KMS-11 (cell line): ENCODE data around the gene TMEM17.

ENCODE experiments used
- H2AFZ ChIP-seq: fragments of 200-600 bp; sonication (generic); 2 replicates; pipeline ENCODE4 v1.6.1; 2016; ENCODE audit warnings: antibody characterized with exemption, mixed run types, low read depth
- H3K27ac ChIP-seq: fragments of 200-600 bp; sonication (generic); 2 replicates; pipeline ENCODE4 v1.6.1; 2016; ENCODE audit warnings: mild to moderate bottlenecking, mixed run types
- H3K27me3 ChIP-seq: fragments of 200-600 bp; sonication (generic); 2 replicates; pipeline ENCODE4 v1.6.1; 2017; ENCODE audit warnings: mild to moderate bottlenecking, low read depth, mixed run types, moderate library complexity; ENCODE audit not compliant: insufficient read depth
- H3K36me3 ChIP-seq: fragments of 200-600 bp; sonication (generic); 2 replicates; pipeline ENCODE4 v1.6.1; 2017; ENCODE audit warnings: mild to moderate bottlenecking, mixed run types; ENCODE audit not compliant: insufficient read depth
- H3K4me1 ChIP-seq: fragments of 200-600 bp; sonication (generic); 2 replicates; pipeline ENCODE4 v1.6.1; 2016; ENCODE audit warnings: mild to moderate bottlenecking, low read depth, mixed run types; ENCODE audit not compliant: poor library complexity, severe bottlenecking
- H3K4me2 ChIP-seq: fragments of 200-600 bp; sonication (generic); 2 replicates; pipeline ENCODE4 v1.7.0; 2016; ENCODE audit warnings: mild to moderate bottlenecking, mixed run types
- H3K4me3 ChIP-seq: fragments of 200-600 bp; sonication (generic); IDR thresholded peaks from 2 replicates; pipeline ENCODE4 v1.6.1; 2017; ENCODE audit warnings: low read depth, low read length, mixed read lengths; ENCODE audit not compliant: insufficient read depth
- H3K79me2 ChIP-seq: fragments of 200-600 bp; sonication (generic); 2 replicates; pipeline ENCODE4 v1.6.1; 2016; ENCODE audit warnings: low read depth, mixed run types; ENCODE audit not compliant: insufficient read depth
- H3K9ac ChIP-seq: fragments of 200-600 bp; sonication (generic); 2 replicates; pipeline ENCODE4 v1.6.1; 2016; ENCODE audit warnings: mild to moderate bottlenecking, mixed run types
- H4K20me1 ChIP-seq: fragments of 200-600 bp; sonication (generic); 2 replicates; pipeline ENCODE4 v1.6.1; 2016; ENCODE audit warnings: mild to moderate bottlenecking, mixed run types; ENCODE audit not compliant: insufficient read depth
- CTCF ChIP-seq: fragments of 200-600 bp; sonication (generic); conservative IDR thresholded peaks from 2 replicates; pipeline ENCODE4 v1.6.1; 2017; ENCODE audit warnings: low read depth, mild to moderate bottlenecking, antibody characterized with exemption, low read length, moderate library complexity, mixed read lengths

Gene TMEM17

GRCh38 chr2:62478093-62478580 lies 27.9 kb downstream of the TMEM17 start:
- no peaks in the 10 kb centered on the region for H3K4me1 ChIP-seq
- no peak overlapping the region; the same call in 1 of the 2 replicates for H2AFZ ChIP-seq
- no peaks in the 10 kb centered on the region for H4K20me1 ChIP-seq
- no peaks in the 10 kb centered on the region for H3K79me2 ChIP-seq
- H3K36me3 ChIP-seq = no peaks in the 10 kb centered on the region
- H3K27ac ChIP-seq = no peak overlapping the region
- H3K4me3 ChIP-seq = no peak overlapping the region
- H3K4me2 ChIP-seq = no peak overlapping the region
- H3K27me3 ChIP-seq = no peaks in the 10 kb centered on the region
- no peak for TF ChIP-seq CTCF
- H3K9ac ChIP-seq = no peak overlapping the region

GRCh38 chr2:62477573-62477972 lies 28.4 kb downstream of the TMEM17 start:
- Histone ChIP-seq H3K4me1 (no peaks in the 10 kb centered on the region), H3K79me2 (no peaks in the 10 kb centered on the region), H2AFZ (no peak overlapping the region; the same call in 1 of the 2 replicates), H3K4me3 (no peak overlapping the region), H3K9ac (no peak overlapping the region), H3K4me2 (no peak overlapping the region), H3K27me3 (no peaks in the 10 kb centered on the region), H3K36me3 (no peaks in the 10 kb centered on the region), H3K27ac (no peak overlapping the region), H4K20me1 (no peaks in the 10 kb centered on the region)
- no peak for TF ChIP-seq CTCF

- H3K27ac ChIP-seq = no peak overlapping the region
- H2AFZ ChIP-seq = no peak overlapping the region
Measured at GRCh38 chr2:62475172-62476011, 30.6 kb downstream of the TMEM17 start.

DNA sequence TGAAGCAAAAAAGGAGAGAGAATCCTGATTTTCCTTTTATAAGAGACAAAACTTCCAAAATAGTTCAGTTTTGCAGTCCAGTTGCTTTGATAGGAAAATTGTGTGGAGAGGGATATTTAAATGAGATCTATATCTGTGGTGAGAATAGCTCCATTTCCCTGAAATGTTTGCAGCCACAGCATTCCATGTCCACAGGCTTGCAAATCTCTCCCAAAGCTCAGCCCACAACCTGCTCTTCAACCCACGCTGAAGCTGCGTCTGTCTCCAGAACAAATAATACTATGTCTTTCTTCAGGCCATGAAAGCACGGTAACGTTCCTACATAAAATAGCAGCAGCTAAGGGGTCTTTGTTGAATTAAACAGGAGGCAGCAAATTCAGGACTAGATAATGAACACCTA lies 31.8 kb downstream of the TMEM17 start:
- no peak overlapping the region for H3K4me2 ChIP-seq
- H2AFZ ChIP-seq = no peak overlapping the region
- H3K4me3 ChIP-seq = no peak overlapping the region
- no peaks in the 10 kb centered on the region for H4K20me1 ChIP-seq
- no peaks in the 10 kb centered on the region for H3K4me1 ChIP-seq
- no peak for TF ChIP-seq CTCF
- H3K27me3 ChIP-seq = no peaks in the 10 kb centered on the region
- no peaks in the 10 kb centered on the region for H3K36me3 ChIP-seq
- no peak overlapping the region for H3K27ac ChIP-seq
- H3K79me2 ChIP-seq = no peaks in the 10 kb centered on the region
- H3K9ac ChIP-seq = no peak overlapping the region

More at GRCh38 chr2:62475172-62476011, 30.6 kb downstream of the TMEM17 start:
- no peak for TF ChIP-seq CTCF
- H3K4me3 ChIP-seq = no peak overlapping the region
- H3K4me2 ChIP-seq = no peak overlapping the region
- no peaks in the 10 kb centered on the region for H3K79me2 ChIP-seq
- H3K36me3 ChIP-seq = no peaks in the 10 kb centered on the region
- H3K27me3 ChIP-seq = no peaks in the 10 kb centered on the region
- no peaks in the 10 kb centered on the region for H4K20me1 ChIP-seq
- H3K4me1 ChIP-seq = no peaks in the 10 kb centered on the region
- H3K9ac ChIP-seq = no peak overlapping the region
